ENCODE results near the gene GAS6.

GAS6 gene

GRCh38 chr13:113865427-113865826, 1.6 kb upstream of the GAS6 start:
- no peaks in the 10 kb centered on the region for H3K9me3 ChIP-seq (ENCODE audit: control insufficient read depth, insufficient read depth, low read length)
- H3K9ac ChIP-seq (ENCODE audit: low read depth, low read length): no peak overlapping the region
- H3K27ac ChIP-seq (ENCODE audit: low read depth, low read length): no peak overlapping the region
- H3K4me1 ChIP-seq (ENCODE audit: control insufficient read depth, insufficient read depth, low read length): peaks cover 22% of the 10 kb centered on the region
- H3K27me3 ChIP-seq (ENCODE audit: control insufficient read depth, insufficient read depth, low read length): peaks cover 40% of the 10 kb centered on the region
- no peaks in the 10 kb centered on the region for H3K36me3 ChIP-seq (ENCODE audit: control insufficient read depth, insufficient read depth, low read length)
- H3K4me3 ChIP-seq (ENCODE audit: low read depth, low read length): no peak overlapping the region

GRCh38 chr13:113864273-113864890, 506 bp upstream of the GAS6 start:
- Histone ChIP-seq H3K27me3 (ENCODE audit: control insufficient read depth, insufficient read depth, low read length) (peaks cover 40% of the 10 kb centered on the region), H3K27ac (ENCODE audit: low read depth, low read length) (no peak overlapping the region), H3K9ac (ENCODE audit: low read depth, low read length) (no peak overlapping the region), H3K4me1 (ENCODE audit: control insufficient read depth, insufficient read depth, low read length) (peaks cover 33% of the 10 kb centered on the region), H3K9me3 (ENCODE audit: control insufficient read depth, insufficient read depth, low read length) (no peaks in the 10 kb centered on the region), H3K4me3 (ENCODE audit: low read depth, low read length) (peak overlapping the region; percentile 70), H3K36me3 (ENCODE audit: control insufficient read depth, insufficient read depth, low read length) (no peaks in the 10 kb centered on the region)

- peaks cover 37% of the 10 kb centered on the region for H3K4me1 ChIP-seq (ENCODE audit: control insufficient read depth, insufficient read depth, low read length)
- H3K27me3 ChIP-seq (ENCODE audit: control insufficient read depth, insufficient read depth, low read length): peaks cover 40% of the 10 kb centered on the region
- H3K4me3 ChIP-seq (ENCODE audit: low read depth, low read length): peak overlapping the region; percentile 70
- H3K27ac ChIP-seq (ENCODE audit: low read depth, low read length): no peak overlapping the region
- no peak overlapping the region for H3K9ac ChIP-seq (ENCODE audit: low read depth, low read length)
- no peaks in the 10 kb centered on the region for H3K36me3 ChIP-seq (ENCODE audit: control insufficient read depth, insufficient read depth, low read length)
- H3K9me3 ChIP-seq (ENCODE audit: control insufficient read depth, insufficient read depth, low read length): no peaks in the 10 kb centered on the region
Measured at GRCh38 chr13:113862931-113863523, 849 bp downstream of the GAS6 start.

GRCh38 chr13:113862191-113862930, 1.5 kb downstream of the GAS6 start:
- peak overlapping the region; percentile 70 for H3K4me3 ChIP-seq (ENCODE audit: low read depth, low read length)
- H3K36me3 ChIP-seq (ENCODE audit: control insufficient read depth, insufficient read depth, low read length): no peaks in the 10 kb centered on the region

GRCh38 chr13:113861433-113862030, 2.3 kb downstream of the GAS6 start:
- Histone ChIP-seq H3K4me1 (ENCODE audit: control insufficient read depth, insufficient read depth, low read length) (peaks cover 38% of the 10 kb centered on the region), H3K27ac (ENCODE audit: low read depth, low read length) (peak overlapping the region; percentile 80), H3K9ac (ENCODE audit: low read depth, low read length) (no peak overlapping the region), H3K36me3 (ENCODE audit: control insufficient read depth, insufficient read depth, low read length) (no peaks in the 10 kb centered on the region), H3K4me3 (ENCODE audit: low read depth, low read length) (no peak overlapping the region), H3K27me3 (ENCODE audit: control insufficient read depth, insufficient read depth, low read length) (peaks cover 40% of the 10 kb centered on the region), H3K9me3 (ENCODE audit: control insufficient read depth, insufficient read depth, low read length) (no peaks in the 10 kb centered on the region)

More at GRCh38 chr13:113862191-113862930, 1.5 kb downstream of the GAS6 start:
- Histone ChIP-seq H3K4me1 (ENCODE audit: control insufficient read depth, insufficient read depth, low read length) (peaks cover 38% of the 10 kb centered on the region), H3K9me3 (ENCODE audit: control insufficient read depth, insufficient read depth, low read length) (no peaks in the 10 kb centered on the region), H3K27me3 (ENCODE audit: control insufficient read depth, insufficient read depth, low read length) (peaks cover 40% of the 10 kb centered on the region), H3K9ac (ENCODE audit: low read depth, low read length) (no peak overlapping the region), H3K27ac (ENCODE audit: low read depth, low read length) (no peak overlapping the region)

GRCh38 chr13:113860665-113861432, 3.0 kb downstream of the GAS6 start:
- Histone ChIP-seq H3K9ac (ENCODE audit: low read depth, low read length) (peak overlapping the region; percentile 41; the same call in 1 of the 2 replicates), H3K4me3 (ENCODE audit: low read depth, low read length) (no peak overlapping the region; the same call in 1 of the 2 replicates), H3K9me3 (ENCODE audit: control insufficient read depth, insufficient read depth, low read length) (no peaks in the 10 kb centered on the region), H3K36me3 (ENCODE audit: control insufficient read depth, insufficient read depth, low read length) (no peaks in the 10 kb centered on the region), H3K27ac (ENCODE audit: low read depth, low read length) (peak overlapping the region; percentile 95), H3K27me3 (ENCODE audit: control insufficient read depth, insufficient read depth, low read length) (peaks cover 37% of the 10 kb centered on the region), H3K4me1 (ENCODE audit: control insufficient read depth, insufficient read depth, low read length) (peaks cover 38% of the 10 kb centered on the region)

GRCh38 chr13:113860051-113860664, 3.7 kb downstream of the GAS6 start:
- Histone ChIP-seq H3K4me3 (ENCODE audit: low read depth, low read length) (0 out of 2 replicates have a peak overlapping the region, but pooled peaks have one; percentile 3), H3K9me3 (ENCODE audit: control insufficient read depth, insufficient read depth, low read length) (no peaks in the 10 kb centered on the region), H3K27ac (ENCODE audit: low read depth, low read length) (peak overlapping the region; percentile 95), H3K4me1 (ENCODE audit: control insufficient read depth, insufficient read depth, low read length) (peaks cover 38% of the 10 kb centered on the region), H3K36me3 (ENCODE audit: control insufficient read depth, insufficient read depth, low read length) (no peaks in the 10 kb centered on the region), H3K9ac (ENCODE audit: low read depth, low read length) (peak overlapping the region; percentile 41), H3K27me3 (ENCODE audit: control insufficient read depth, insufficient read depth, low read length) (peaks cover 30% of the 10 kb centered on the region)

GRCh38 chr13:113859311-113860050, 4.4 kb downstream of the GAS6 start:
- peak overlapping the region; percentile 95 for H3K27ac ChIP-seq (ENCODE audit: low read depth, low read length)
- H3K9me3 ChIP-seq (ENCODE audit: control insufficient read depth, insufficient read depth, low read length): no peaks in the 10 kb centered on the region
- H3K4me1 ChIP-seq (ENCODE audit: control insufficient read depth, insufficient read depth, low read length): peaks cover 39% of the 10 kb centered on the region

GRCh38 chr13:113857531-113858195, 6.2 kb downstream of the GAS6 start:
- no peak overlapping the region for H3K27ac ChIP-seq (ENCODE audit: low read depth, low read length)
- H3K9me3 ChIP-seq (ENCODE audit: control insufficient read depth, insufficient read depth, low read length): no peaks in the 10 kb centered on the region
- H3K27me3 ChIP-seq (ENCODE audit: control insufficient read depth, insufficient read depth, low read length): peaks cover 10% of the 10 kb centered on the region
- no peak overlapping the region for H3K4me3 ChIP-seq (ENCODE audit: low read depth, low read length)
- H3K9ac ChIP-seq (ENCODE audit: low read depth, low read length): no peak overlapping the region
- H3K4me1 ChIP-seq (ENCODE audit: control insufficient read depth, insufficient read depth, low read length): peaks cover 39% of the 10 kb centered on the region
- no peaks in the 10 kb centered on the region for H3K36me3 ChIP-seq (ENCODE audit: control insufficient read depth, insufficient read depth, low read length)

More at GRCh38 chr13:113859311-113860050, 4.4 kb downstream of the GAS6 start:
- H3K4me3 ChIP-seq (ENCODE audit: low read depth, low read length): no peak overlapping the region
- peaks cover 24% of the 10 kb centered on the region for H3K27me3 ChIP-seq (ENCODE audit: control insufficient read depth, insufficient read depth, low read length)
- H3K36me3 ChIP-seq (ENCODE audit: control insufficient read depth, insufficient read depth, low read length): no peaks in the 10 kb centered on the region
- peak overlapping the region; percentile 41; the same call in 1 of the 2 replicates for H3K9ac ChIP-seq (ENCODE audit: low read depth, low read length)

All from HUES48 (cell line).